ENCODE results near the gene CHST11.

GRCh38 chr12:104455578-104456416, 951 bp upstream of the CHST11 start:
- TF ChIP-seq POLR2A (IDR thresholded peaks at IDR 0.05; ENCODE audit: low read depth, low read length) = no peak
- TF ChIP-seq CTCF (conservative IDR thresholded peaks at IDR 0.05; ENCODE audit: low read depth, low read length) = no peak
- no peak for TF ChIP-seq MAZ (IDR thresholded peaks at IDR 0.05; ENCODE audit: borderline replicate concordance, low read depth, low read length)
- no peak for TF ChIP-seq RAD21 (IDR thresholded peaks at IDR 0.05; ENCODE audit: low read length)
- 0 out of 2 replicates have a peak, but pooled peaks have one; percentile 4 for TF ChIP-seq CEBPB (IDR thresholded peaks at IDR 0.05; ENCODE audit: low read depth, low read length)
- no peak for TF ChIP-seq RFX5 (IDR thresholded peaks at IDR 0.05; ENCODE audit: low read depth, low read length)
